ENCODE results near the gene PRRG3. TPM values are rescaled to one million over a fixed set of nuclear protein-coding genes. Genes with fewer than 3 reads are reported as not detected.

PRRG3 gene
- total and polyA plus RNA-seq, 2 donors (not counting 1 experiment from before 2014, with no cell fraction given): not detected

DNA sequence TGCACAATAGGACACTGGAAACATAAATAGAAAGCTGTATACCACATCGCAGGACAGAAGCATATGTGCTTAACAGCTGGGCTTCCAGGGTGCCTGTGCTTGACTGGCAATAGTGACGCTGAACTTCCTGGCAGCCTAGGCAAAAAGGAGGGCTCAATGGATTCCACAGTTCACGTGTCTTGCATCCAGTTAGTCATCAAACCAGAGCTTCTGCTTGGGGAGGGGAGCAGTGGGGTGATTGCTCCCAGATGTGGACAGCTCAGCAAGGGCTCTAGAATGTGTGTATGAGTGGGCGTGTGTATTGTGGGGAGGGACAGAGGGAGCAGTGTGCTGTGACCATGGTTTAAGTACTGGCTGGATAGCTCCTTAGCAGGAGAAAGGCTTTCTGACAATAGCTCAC is 2.3 kb downstream of the PRRG3 start:
- Mint-ChIP-seq H3K4me3 (no peak overlapping the region), H3K4me1 (no peaks in the 10 kb centered on the region), H3K27me3 (peaks cover 16% of the 10 kb centered on the region), H3K27ac (no peak overlapping the region), H3K9me3 (ENCODE audit: insufficient read depth) (no peaks in the 10 kb centered on the region)
- CTCF ChIA-PET: no interaction called here
- Histone ChIP-seq H3K9me3 (ENCODE audit: control extremely low read depth in 1 of 3, control insufficient read depth in 2 of 3, insufficient read depth in 1 of 3, low read length in 2 of 3) (no peaks in the 10 kb centered on the region), H3K36me3 (replicated peaks in 1 of 2; ENCODE audit: control extremely low read depth in 1 of 2, control insufficient read depth in 1 of 2, extremely low read depth in 1 of 2, insufficient read depth in 2 of 2, low read length in 1 of 2) (no peaks in the 10 kb centered on the region), H3K4me3 (ENCODE audit: control extremely low read depth in 1 of 5, extremely low read depth in 1 of 5, insufficient read depth in 1 of 5, low read depth in 2 of 5, low read length in 4 of 5) (no peak overlapping the region), H3K27me3 (replicated peaks in 1 of 4; ENCODE audit: control extremely low read depth in 1 of 4, control insufficient read depth in 3 of 4, insufficient read depth in 4 of 4, low read length in 3 of 4) (no peaks in the 10 kb centered on the region), H3K4me1 (ENCODE audit: control insufficient read depth in 2 of 2, insufficient read depth in 2 of 2, low read length in 2 of 2) (no peaks in the 10 kb centered on the region), H2AFZ (ENCODE audit: insufficient read depth, low read depth, low read length, poor library complexity, severe bottlenecking) (no peak overlapping the region), H3K27ac (ENCODE audit: low read length in 2 of 2) (no peak overlapping the region), H3K4me2 (replicated peaks; ENCODE audit: low read depth, low read length, poor library complexity, severe bottlenecking) (no peak overlapping the region), H3K79me2 (ENCODE audit: control insufficient read depth, insufficient read depth, low read length) (no peaks in the 10 kb centered on the region), H4K20me1 (ENCODE audit: control insufficient read depth, insufficient read depth, low read length, poor library complexity, severe bottlenecking) (no peaks in the 10 kb centered on the region), H3K9ac (ENCODE audit: low read length) (no peak overlapping the region)
- WGBS (ENCODE audit: insufficient coverage): 80% methylated on average over 2 of the region's 4 CpGs
- DNase-seq (no peak), ATAC-seq (ENCODE audit: low read depth) (no peak)
- POLR2A ChIA-PET: no interaction called here
- TF ChIP-seq CTCF (IDR thresholded peaks at IDR 0.05) (no peak), EZH2 (IDR thresholded peaks at IDR 0.05; ENCODE audit: borderline replicate concordance, insufficient read depth, low read depth, low read length, poor library complexity, severe bottlenecking) (no peak)
- intact Hi-C loops (cut with micrococcal nuclease): no loop called here

GRCh38 chrX:151698485-151698884 is 3.2 kb downstream of the PRRG3 start:
- Histone ChIP-seq H3K79me2 (ENCODE audit: control insufficient read depth, insufficient read depth, low read length) (no peaks in the 10 kb centered on the region), H3K27me3 (replicated peaks in 1 of 4; ENCODE audit: control extremely low read depth in 1 of 4, control insufficient read depth in 3 of 4, insufficient read depth in 4 of 4, low read length in 3 of 4) (no peaks in the 10 kb centered on the region), H3K4me3 (ENCODE audit: control extremely low read depth in 1 of 5, extremely low read depth in 1 of 5, insufficient read depth in 1 of 5, low read depth in 2 of 5, low read length in 4 of 5) (no peak overlapping the region), H4K20me1 (ENCODE audit: control insufficient read depth, insufficient read depth, low read length, poor library complexity, severe bottlenecking) (no peaks in the 10 kb centered on the region), H3K36me3 (replicated peaks in 1 of 2; ENCODE audit: control extremely low read depth in 1 of 2, control insufficient read depth in 1 of 2, extremely low read depth in 1 of 2, insufficient read depth in 2 of 2, low read length in 1 of 2) (no peaks in the 10 kb centered on the region), H3K27ac (ENCODE audit: low read length in 2 of 2) (no peak overlapping the region), H3K4me2 (replicated peaks; ENCODE audit: low read depth, low read length, poor library complexity, severe bottlenecking) (no peak overlapping the region), H2AFZ (ENCODE audit: insufficient read depth, low read depth, low read length, poor library complexity, severe bottlenecking) (no peak overlapping the region), H3K9ac (ENCODE audit: low read length) (no peak overlapping the region), H3K9me3 (ENCODE audit: control extremely low read depth in 1 of 3, control insufficient read depth in 2 of 3, insufficient read depth in 1 of 3, low read length in 2 of 3) (no peaks in the 10 kb centered on the region), H3K4me1 (ENCODE audit: control insufficient read depth in 2 of 2, insufficient read depth in 2 of 2, low read length in 2 of 2) (no peaks in the 10 kb centered on the region)
- peaks cover 10% of the 10 kb centered on the region for H3K27me3 Mint-ChIP-seq
- no peak overlapping the region for H3K27ac Mint-ChIP-seq
- no peaks in the 10 kb centered on the region for H3K4me1 Mint-ChIP-seq
- ATAC-seq (ENCODE audit: low read depth) (no peak), DNase-seq (no peak)
- no peaks in the 10 kb centered on the region for H3K9me3 Mint-ChIP-seq (ENCODE audit: insufficient read depth)
- intact Hi-C loops (cut with micrococcal nuclease): no loop called here
- no peak overlapping the region for H3K4me3 Mint-ChIP-seq
- WGBS (ENCODE audit: insufficient coverage): 100% methylated on average over 3 of the region's 6 CpGs
- TF ChIP-seq EZH2 (IDR thresholded peaks at IDR 0.05; ENCODE audit: borderline replicate concordance, insufficient read depth, low read depth, low read length, poor library complexity, severe bottlenecking) (no peak), CTCF (IDR thresholded peaks at IDR 0.05) (no peak)
- ChIA-PET POLR2A (no interaction called here), CTCF (interaction anchor here (0.6 kb wide), 1 partner anchor 457 kb away, joined by 3 read pairs; no protein-coding TSS in a partner anchor)

Measured in B cell (primary cell).